HEK293 (cell line): ENCODE results near the gene RIC8B.

Experiments used
- EGR2 ChIP-seq: fragments of 450-650 bp; formaldehyde crosslinking; IDR thresholded peaks from 2 replicates; pipeline ENCODE4 v1.5.1; 2016; ENCODE audit warnings: low read depth, missing biosample characterization, missing genetic modification characterization
- HOXA7 ChIP-seq: sonication (generic); formaldehyde crosslinking; IDR thresholded peaks from 2 replicates; pipeline ENCODE4 v1.8.1; 2022; ENCODE audit warnings: missing genetic modification reagents, borderline replicate concordance
- KLF10 ChIP-seq: fragments of 450-650 bp; IDR thresholded peaks from 2 replicates; pipeline ENCODE4 v1.5.1; 2018; ENCODE audit warnings: missing biosample characterization, mild to moderate bottlenecking, missing genetic modification characterization
- OSR2 ChIP-seq: fragments of 450-650 bp; formaldehyde crosslinking; IDR thresholded peaks from 2 replicates; pipeline ENCODE4 v1.5.1; 2016; ENCODE audit warnings: missing biosample characterization, missing genetic modification characterization
- PATZ1 ChIP-seq: fragments of 450-650 bp; formaldehyde crosslinking; IDR thresholded peaks from 2 replicates; pipeline ENCODE4 v1.5.1; 2016; ENCODE audit warnings: missing biosample characterization, missing genetic modification characterization
- RBAK ChIP-seq: fragments of 450-650 bp; formaldehyde crosslinking; IDR thresholded peaks from 2 replicates; pipeline ENCODE4 v1.5.1; 2016; ENCODE audit warnings: missing biosample characterization, missing genetic modification characterization
- SALL2 ChIP-seq: fragments of 450-650 bp; formaldehyde crosslinking; IDR thresholded peaks from 2 replicates; pipeline ENCODE4 v1.5.0; 2017; ENCODE audit warnings: missing biosample characterization, mild to moderate bottlenecking, missing genetic modification characterization, borderline replicate concordance
- SCRT1 ChIP-seq: fragments of 450-650 bp; formaldehyde crosslinking; IDR thresholded peaks from 2 replicates; pipeline ENCODE4 v1.5.1; 2016; ENCODE audit warnings: missing biosample characterization, missing genetic modification characterization, borderline replicate concordance
- YY2 ChIP-seq: fragments of 450-650 bp; formaldehyde crosslinking; IDR thresholded peaks from 2 replicates; pipeline ENCODE4 v1.5.1; 2016; ENCODE audit warnings: missing biosample characterization, missing genetic modification characterization
- ZBTB11 ChIP-seq: fragments of 450-650 bp; formaldehyde crosslinking; conservative IDR thresholded peaks from 2 replicates; pipeline ENCODE4 v1.5.1; 2016; ENCODE audit warnings: low read depth, missing biosample characterization, missing genetic modification characterization
- ZBTB6 ChIP-seq: fragments of 450-650 bp; formaldehyde crosslinking; IDR thresholded peaks from 2 replicates; pipeline ENCODE4 v1.5.1; 2017; ENCODE audit warnings: missing biosample characterization, missing genetic modification characterization
- ZIC2 ChIP-seq: fragments of 450-650 bp; formaldehyde crosslinking; IDR thresholded peaks from 2 replicates; pipeline ENCODE4 v1.5.1; 2016; ENCODE audit warnings: missing biosample characterization, missing genetic modification characterization
- ZNF16 ChIP-seq: fragments of 450-650 bp; formaldehyde crosslinking; IDR thresholded peaks from 2 replicates; pipeline ENCODE4 v1.5.1; 2016; ENCODE audit warnings: low read depth, missing biosample characterization, missing genetic modification characterization
- ZNF174 ChIP-seq: fragments of 450-650 bp; formaldehyde crosslinking; IDR thresholded peaks from 2 replicates; pipeline ENCODE4 v1.5.0; 2017; ENCODE audit warnings: missing biosample characterization, mild to moderate bottlenecking, missing genetic modification characterization
- ZNF184 ChIP-seq: fragments of 450-650 bp; IDR thresholded peaks from 2 replicates; pipeline ENCODE4 v1.5.1; 2018; ENCODE audit warnings: missing biosample characterization, mild to moderate bottlenecking, missing genetic modification characterization
- ZNF19 ChIP-seq: fragments of 450-650 bp; formaldehyde crosslinking; IDR thresholded peaks from 2 replicates; pipeline ENCODE4; 2016; ENCODE audit warnings: missing biosample characterization, missing genetic modification characterization, low read depth
- ZNF23 ChIP-seq: fragments of 450-650 bp; formaldehyde crosslinking; IDR thresholded peaks from 2 replicates; pipeline ENCODE4 v1.5.1; 2016; ENCODE audit warnings: missing biosample characterization, missing genetic modification characterization, borderline replicate concordance
- ZNF292 ChIP-seq: fragments of 450-650 bp; formaldehyde crosslinking; IDR thresholded peaks from 2 replicates; pipeline ENCODE4 v1.5.1; 2016; ENCODE audit warnings: low read depth, missing biosample characterization, missing genetic modification characterization, borderline replicate concordance
- ZNF366 ChIP-seq: fragments of 450-650 bp; formaldehyde crosslinking; conservative IDR thresholded peaks from 2 replicates; pipeline ENCODE4 v1.5.1; 2016; ENCODE audit warnings: missing biosample characterization, missing genetic modification characterization
- ZNF433 ChIP-seq: fragments of 450-650 bp; formaldehyde crosslinking; IDR thresholded peaks from 2 replicates; pipeline ENCODE4 v1.5.1; 2016; ENCODE audit warnings: missing biosample characterization, missing genetic modification characterization, low read depth
- ZNF48 ChIP-seq: fragments of 450-650 bp; formaldehyde crosslinking; IDR thresholded peaks from 2 replicates; pipeline ENCODE4 v1.5.1; 2016; ENCODE audit warnings: missing biosample characterization, missing genetic modification characterization
- ZNF514 ChIP-seq: fragments of 450-650 bp; formaldehyde crosslinking; IDR thresholded peaks from 2 replicates; pipeline ENCODE4 v1.5.1; 2016; ENCODE audit warnings: missing biosample characterization, missing genetic modification characterization
- ZNF558 ChIP-seq: fragments of 450-650 bp; formaldehyde crosslinking; IDR thresholded peaks from 2 replicates; pipeline ENCODE4 v1.5.1; 2016; ENCODE audit warnings: missing biosample characterization, missing genetic modification characterization
- ZNF830 ChIP-seq: fragments of 450-650 bp; IDR thresholded peaks from 2 replicates; pipeline ENCODE4 v1.5.0; 2018; ENCODE audit warnings: missing biosample characterization, missing genetic modification characterization, low read depth, mild to moderate bottlenecking, moderate library complexity
- ZSCAN18 ChIP-seq: fragments of 450-650 bp; formaldehyde crosslinking; IDR thresholded peaks from 2 replicates; pipeline ENCODE4 v1.5.1; 2016; ENCODE audit warnings: missing biosample characterization, missing genetic modification characterization
- TF ChIP-seq, protein P1 (sequence below): fragments of 450-650 bp; formaldehyde crosslinking; IDR thresholded peaks from 2 replicates; pipeline ENCODE4 v1.5.1; 2016; ENCODE audit warnings: missing biosample characterization, missing genetic modification characterization
- TF ChIP-seq, protein P2 (sequence below): fragments of 450-650 bp; formaldehyde crosslinking; IDR thresholded peaks from 2 replicates; pipeline ENCODE4 v1.5.1; 2016; ENCODE audit warnings: missing biosample characterization, missing genetic modification characterization

RIC8B gene

DNA sequence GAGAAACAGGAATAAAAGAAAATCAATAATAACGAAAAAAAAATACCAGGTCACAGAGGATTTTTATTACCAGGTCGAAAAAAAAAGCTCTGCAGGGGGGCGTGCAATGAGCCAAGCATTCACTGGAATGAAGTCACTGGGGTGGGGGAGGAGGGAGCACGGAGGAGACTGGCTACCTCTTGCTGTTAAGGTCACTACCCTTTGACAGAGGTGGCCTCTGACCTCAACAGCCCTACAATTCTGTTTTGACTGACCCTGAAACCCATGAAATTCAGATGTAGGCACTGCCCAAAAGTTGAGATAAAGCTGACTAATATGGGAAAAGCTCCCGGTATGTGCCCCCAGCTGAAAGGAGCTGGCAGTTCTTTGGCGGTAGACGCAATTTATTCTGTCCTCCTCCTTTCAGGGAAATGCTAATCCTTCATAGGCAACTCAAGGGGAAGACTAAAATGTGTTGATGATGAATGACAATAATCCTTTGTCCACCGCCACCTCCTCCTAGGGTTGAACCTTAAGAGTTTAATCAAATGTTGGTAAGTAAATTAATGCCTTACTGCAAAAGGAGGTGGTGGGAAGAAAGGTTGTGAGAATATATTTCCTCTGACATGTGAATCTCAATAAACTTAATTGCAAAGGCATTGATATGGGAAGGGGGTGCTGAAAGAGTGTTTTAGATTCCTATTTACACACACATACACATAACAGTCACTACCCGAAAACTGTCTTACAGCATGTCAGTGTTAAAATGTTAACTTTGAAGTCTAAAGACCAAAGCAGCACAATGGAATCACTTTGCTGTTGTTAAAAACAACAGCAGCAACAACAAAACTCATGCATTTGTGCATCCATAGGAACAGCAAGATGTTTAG, 6.3 kb upstream of the RIC8B start (continued):
- TF ChIP-seq ZNF558 (tag by site-specific recombination) (0 out of 2 replicates have a peak, but pooled peaks have one; percentile 10), ZSCAN18 (no peak), YY2 (tag by site-specific recombination) (no peak), SALL2 (tag by site-specific recombination) (no peak), ZNF292 (tag by site-specific recombination) (no peak), OSR2 (tag by site-specific recombination) (peak; percentile 24; the same call in 1 of the 2 replicates), HOXA7 (CRISPR knock-in tag) (no peak), SCRT1 (tag by site-specific recombination) (no peak), ZNF23 (no peak), ZNF433 (no peak), ZNF514 (no peak), EGR2 (tag by site-specific recombination) (0 out of 2 replicates have a peak, but pooled peaks have one; percentile 8), ZNF19 (tag by site-specific recombination) (no peak), ZIC2 (tag by site-specific recombination) (peak; percentile 67), KLF10 (tag by site-specific recombination) (no peak; the same call in 1 of the 2 replicates), ZNF830 (tag by site-specific recombination) (no peak), ZBTB6 (tag by site-specific recombination) (no peak), RBAK (tag by site-specific recombination) (no peak), ZNF184 (tag by site-specific recombination) (no peak), ZBTB11 (tag by site-specific recombination) (no peak), ZNF366 (tag by site-specific recombination) (peak; percentile 22; the same call in 1 of the 2 replicates), ZNF48 (no peak), ZNF16 (no peak), ZNF174 (tag by site-specific recombination) (no peak), PATZ1 (tag by site-specific recombination) (peak; percentile 39; the same call in 1 of the 2 replicates)
- TF ChIP-seq, protein P1, sequence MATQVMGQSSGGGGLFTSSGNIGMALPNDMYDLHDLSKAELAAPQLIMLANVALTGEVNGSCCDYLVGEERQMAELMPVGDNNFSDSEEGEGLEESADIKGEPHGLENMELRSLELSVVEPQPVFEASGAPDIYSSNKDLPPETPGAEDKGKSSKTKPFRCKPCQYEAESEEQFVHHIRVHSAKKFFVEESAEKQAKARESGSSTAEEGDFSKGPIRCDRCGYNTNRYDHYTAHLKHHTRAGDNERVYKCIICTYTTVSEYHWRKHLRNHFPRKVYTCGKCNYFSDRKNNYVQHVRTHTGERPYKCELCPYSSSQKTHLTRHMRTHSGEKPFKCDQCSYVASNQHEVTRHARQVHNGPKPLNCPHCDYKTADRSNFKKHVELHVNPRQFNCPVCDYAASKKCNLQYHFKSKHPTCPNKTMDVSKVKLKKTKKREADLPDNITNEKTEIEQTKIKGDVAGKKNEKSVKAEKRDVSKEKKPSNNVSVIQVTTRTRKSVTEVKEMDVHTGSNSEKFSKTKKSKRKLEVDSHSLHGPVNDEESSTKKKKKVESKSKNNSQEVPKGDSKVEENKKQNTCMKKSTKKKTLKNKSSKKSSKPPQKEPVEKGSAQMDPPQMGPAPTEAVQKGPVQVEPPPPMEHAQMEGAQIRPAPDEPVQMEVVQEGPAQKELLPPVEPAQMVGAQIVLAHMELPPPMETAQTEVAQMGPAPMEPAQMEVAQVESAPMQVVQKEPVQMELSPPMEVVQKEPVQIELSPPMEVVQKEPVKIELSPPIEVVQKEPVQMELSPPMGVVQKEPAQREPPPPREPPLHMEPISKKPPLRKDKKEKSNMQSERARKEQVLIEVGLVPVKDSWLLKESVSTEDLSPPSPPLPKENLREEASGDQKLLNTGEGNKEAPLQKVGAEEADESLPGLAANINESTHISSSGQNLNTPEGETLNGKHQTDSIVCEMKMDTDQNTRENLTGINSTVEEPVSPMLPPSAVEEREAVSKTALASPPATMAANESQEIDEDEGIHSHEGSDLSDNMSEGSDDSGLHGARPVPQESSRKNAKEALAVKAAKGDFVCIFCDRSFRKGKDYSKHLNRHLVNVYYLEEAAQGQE (tag by site-specific recombination), result no peak
- TF ChIP-seq, protein P2, sequence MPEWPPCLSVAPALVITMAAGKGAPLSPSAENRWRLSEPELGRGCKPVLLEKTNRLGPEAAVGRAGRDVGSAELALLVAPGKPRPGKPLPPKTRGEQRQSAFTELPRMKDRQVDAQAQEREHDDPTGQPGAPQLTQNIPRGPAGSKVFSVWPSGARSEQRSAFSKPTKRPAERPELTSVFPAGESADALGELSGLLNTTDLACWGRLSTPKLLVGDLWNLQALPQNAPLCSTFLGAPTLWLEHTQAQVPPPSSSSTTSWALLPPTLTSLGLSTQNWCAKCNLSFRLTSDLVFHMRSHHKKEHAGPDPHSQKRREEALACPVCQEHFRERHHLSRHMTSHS, result no peak
